Hypothalamus (tissue), 51 donors: ENCODE data around the gene LYL1.

Experiments used
- DNase-seq, 51 donors: peaks; one replicate each; lab custom pipeline; 2025; lab: John Stamatoyannopoulos, UW

The LYL1 gene

GRCh38 chr19:13094771-13095392, 7.8 kb downstream of the LYL1 start:
- no peak for DNase-seq

- DNase-seq, result peak in 4 of 51 donors; percentile 32 to 75 (median 61)
These were observed 8.6 kb downstream of the LYL1 start for GRCh38 chr19:13094106-13094504.

GRCh38 chr19:13093407-13094105, 9.1 kb downstream of the LYL1 start:
- DNase-seq, result peak in 46 of 51 donors; percentile 30 to 94 (median 78)

- DNase-seq, result peak in 2 of 51 donors; percentile 24 to 25
These were observed 9.9 kb downstream of the LYL1 start for GRCh38 chr19:13092606-13093235.

GRCh38 chr19:13092158-13092543, 10.5 kb downstream of the LYL1 start:
- no peak for DNase-seq

- DNase-seq, result peak in 41 of 51 donors; percentile 38 to 90 (median 74)
These were observed 11.1 kb downstream of the LYL1 start for GRCh38 chr19:13091400-13092157.

GRCh38 chr19:13090511-13091231, 12.0 kb downstream of the LYL1 start:
- no peak for DNase-seq

- DNase-seq, result no peak
These were observed 12.7 kb downstream of the LYL1 start for GRCh38 chr19:13089857-13090507.

- DNase-seq, result no peak
These were observed 13.4 kb downstream of the LYL1 start for GRCh38 chr19:13089139-13089856.

- DNase-seq, result no peak
These were observed 14.7 kb downstream of the LYL1 start for GRCh38 chr19:13087795-13088537.

- DNase-seq, result no peak
These were observed 15.4 kb downstream of the LYL1 start for GRCh38 chr19:13087295-13087694.

GRCh38 chr19:13086341-13086740, 16.3 kb downstream of the LYL1 start:
- no peak for DNase-seq

- DNase-seq, result no peak
These were observed 17.0 kb downstream of the LYL1 start for GRCh38 chr19:13085666-13086065.

- peak in 17 of 51 donors; percentile 19 to 66 (median 46) for DNase-seq
These were observed 19.0 kb downstream of the LYL1 start for GRCh38 chr19:13083627-13084026.

GRCh38 chr19:13083008-13083404, 19.7 kb downstream of the LYL1 start:
- DNase-seq, result no peak

GRCh38 chr19:13082192-13083007, 20.3 kb downstream of the LYL1 start:
- peak in 20 of 51 donors; percentile 15 to 71 (median 40) for DNase-seq

GRCh38 chr19:13079542-13079986, 23.1 kb downstream of the LYL1 start:
- peak in 2 of 51 donors; percentile 17 to 21 for DNase-seq
